HG02970 (cell line): Measurements from ENCODE around the gene DOCK2.

ENCODE experiments used
- ATAC-seq: cut with Tn5 transposase; IDR thresholded peaks from one replicate; pipeline ENCODE4 v1.9.1; 2021; ENCODE audit warnings: mild to moderate bottlenecking, moderate library complexity, moderate number of reproducible peaks; ENCODE audit not compliant: unreplicated experiment, low FRiP score

The DOCK2 gene

DNA sequence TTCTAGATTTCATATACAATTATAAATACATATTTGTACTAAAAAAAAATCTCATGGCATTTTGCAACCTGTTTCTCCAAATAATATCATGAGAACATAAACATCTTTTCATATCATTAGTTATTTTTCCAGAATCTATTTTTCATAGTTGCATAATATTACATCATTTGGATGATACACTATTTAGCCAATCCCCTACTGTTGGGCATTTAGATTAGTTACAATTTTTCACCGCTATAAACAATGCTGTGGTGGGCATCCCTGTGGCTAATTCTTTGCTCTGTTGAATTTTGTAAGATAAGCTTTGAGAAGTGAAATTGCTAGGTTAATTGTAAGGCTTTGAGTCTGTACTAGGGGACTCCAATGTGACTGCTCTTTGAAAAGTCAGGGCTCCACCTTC is 466.4 kb downstream of the DOCK2 start:
- no peak for ATAC-seq

DNA sequence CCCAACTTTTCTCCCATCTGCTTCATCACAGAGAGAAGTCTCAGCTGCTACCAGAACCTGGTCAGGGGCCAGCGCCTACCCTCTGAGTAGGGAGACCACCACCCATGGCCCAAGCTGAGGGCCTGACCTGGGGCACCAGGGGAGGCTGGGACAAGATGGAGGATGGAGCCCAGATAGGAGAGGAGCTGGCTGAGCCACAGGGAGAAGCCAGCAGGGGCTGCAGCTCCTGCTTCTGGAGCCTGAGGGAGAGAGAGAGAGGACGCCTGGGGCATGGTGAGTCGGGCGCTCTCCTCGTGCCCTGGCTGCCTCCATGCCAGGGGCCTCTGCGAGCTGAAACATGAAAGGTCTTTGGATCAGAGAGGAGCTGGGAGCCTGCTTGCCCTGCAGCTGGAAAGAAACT is 467.2 kb downstream of the DOCK2 start:
- no peak for ATAC-seq

DNA sequence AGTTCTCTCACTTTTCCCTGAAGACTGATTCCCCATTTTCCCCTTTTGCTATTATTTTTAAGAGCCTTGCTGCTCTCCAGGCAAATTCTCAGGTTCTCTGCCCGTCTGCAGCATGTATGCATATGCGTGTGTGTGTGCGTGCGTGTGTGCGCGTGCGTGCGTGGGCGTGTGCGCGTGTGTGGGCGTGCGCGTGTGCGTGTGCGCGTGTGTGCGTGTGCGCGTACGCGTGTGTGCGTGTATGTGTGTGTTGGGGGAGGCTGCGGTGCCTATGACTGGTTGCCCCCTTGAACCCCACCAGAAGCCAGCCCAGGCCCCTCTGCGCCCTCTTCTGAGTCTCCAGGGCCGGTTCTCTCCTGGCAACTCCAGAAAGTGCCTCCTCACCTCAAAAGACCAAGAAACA is 467.6 kb downstream of the DOCK2 start:
- no peak for ATAC-seq

DNA sequence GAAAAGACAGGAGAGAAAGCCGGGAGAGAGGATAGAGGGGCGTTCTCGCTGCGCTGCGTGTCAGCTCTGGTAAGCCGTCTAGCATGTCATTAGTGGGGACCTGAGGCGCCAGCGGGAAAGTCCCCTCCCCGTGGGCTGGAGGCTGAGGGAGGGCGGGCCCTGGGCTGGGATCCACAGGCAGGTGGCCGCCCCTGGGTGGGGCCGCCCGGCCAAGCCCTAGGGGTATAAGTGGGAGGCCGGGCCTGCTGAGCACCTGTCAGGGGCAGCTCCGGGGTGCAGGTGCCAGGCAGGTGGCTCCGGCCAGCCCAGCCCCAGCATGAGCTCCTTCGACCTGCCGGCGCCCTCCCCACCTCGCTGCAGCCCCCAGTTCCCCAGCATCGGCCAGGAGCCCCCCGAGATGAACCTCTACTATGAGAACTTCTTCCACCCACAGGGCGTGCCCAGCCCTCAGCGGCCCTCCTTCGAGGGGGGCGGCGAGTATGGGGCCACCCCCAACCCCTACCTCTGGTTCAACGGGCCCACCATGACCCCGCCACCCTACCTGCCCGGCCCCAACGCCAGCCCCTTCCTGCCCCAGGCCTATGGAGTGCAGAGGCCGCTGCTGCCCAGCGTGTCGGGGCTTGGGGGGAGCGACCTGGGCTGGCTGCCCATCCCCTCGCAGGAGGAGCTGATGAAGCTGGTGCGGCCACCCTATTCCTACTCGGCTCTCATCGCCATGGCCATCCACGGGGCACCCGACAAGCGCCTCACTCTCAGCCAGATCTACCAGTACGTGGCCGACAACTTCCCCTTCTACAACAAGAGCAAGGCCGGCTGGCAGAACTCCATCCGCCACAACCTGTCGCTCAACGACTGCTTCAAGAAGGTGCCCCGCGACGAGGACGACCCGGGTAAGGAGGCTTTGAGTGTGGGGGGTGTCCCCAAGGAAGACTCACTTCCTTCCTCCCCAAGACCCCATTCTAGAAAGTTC is 468.9 kb downstream of the DOCK2 start, which contains the start of gene FOXI1:
Gene FOXI1, plus strand, starts transcription at position 256 of the 970 bp plus-strand sequence. Its CDS starts 61 bp downstream, at position 317.
- ATAC-seq: no peak

DNA sequence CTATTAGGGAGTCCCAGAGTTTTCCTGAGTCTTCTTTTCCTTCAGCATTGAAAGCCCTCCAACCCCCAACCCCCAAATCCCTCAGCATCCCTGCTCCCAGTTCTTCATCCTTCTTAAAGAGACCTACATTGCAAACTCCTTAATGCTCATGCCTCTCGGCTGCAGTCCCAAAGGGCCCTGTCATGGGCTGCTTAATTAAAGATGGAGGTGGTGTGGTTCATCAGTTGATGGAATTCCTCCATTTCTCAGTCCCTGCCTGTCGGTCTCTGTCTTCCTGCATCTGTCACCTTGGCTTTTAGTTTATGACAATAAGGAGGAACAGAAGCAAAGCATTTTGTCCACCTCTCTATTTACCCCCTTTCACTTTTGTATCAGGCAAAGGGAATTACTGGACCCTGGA is 470.6 kb downstream of the DOCK2 start:
- ATAC-seq: no peak

DNA sequence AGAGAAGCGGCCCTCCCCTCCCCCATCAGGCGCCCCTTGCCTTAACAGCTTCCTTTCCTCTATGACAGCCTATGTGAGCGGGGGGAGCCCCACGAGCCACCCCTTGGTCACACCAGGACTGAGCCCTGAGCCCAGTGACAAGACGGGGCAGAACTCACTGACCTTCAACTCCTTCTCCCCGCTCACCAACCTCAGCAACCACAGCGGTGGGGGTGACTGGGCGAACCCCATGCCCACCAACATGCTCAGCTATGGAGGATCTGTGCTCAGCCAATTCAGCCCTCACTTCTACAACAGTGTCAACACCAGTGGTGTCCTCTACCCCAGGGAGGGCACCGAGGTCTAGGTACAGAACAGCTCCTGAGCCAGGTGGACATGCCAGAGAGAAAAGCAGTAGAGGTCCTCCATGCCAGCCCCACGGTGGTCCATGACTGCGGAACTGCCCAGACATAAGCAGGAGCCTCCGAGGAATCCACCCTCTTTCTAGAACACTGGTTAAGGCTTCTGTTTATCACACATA is 471.3 kb downstream of the DOCK2 start:
- ATAC-seq: no peak

DNA sequence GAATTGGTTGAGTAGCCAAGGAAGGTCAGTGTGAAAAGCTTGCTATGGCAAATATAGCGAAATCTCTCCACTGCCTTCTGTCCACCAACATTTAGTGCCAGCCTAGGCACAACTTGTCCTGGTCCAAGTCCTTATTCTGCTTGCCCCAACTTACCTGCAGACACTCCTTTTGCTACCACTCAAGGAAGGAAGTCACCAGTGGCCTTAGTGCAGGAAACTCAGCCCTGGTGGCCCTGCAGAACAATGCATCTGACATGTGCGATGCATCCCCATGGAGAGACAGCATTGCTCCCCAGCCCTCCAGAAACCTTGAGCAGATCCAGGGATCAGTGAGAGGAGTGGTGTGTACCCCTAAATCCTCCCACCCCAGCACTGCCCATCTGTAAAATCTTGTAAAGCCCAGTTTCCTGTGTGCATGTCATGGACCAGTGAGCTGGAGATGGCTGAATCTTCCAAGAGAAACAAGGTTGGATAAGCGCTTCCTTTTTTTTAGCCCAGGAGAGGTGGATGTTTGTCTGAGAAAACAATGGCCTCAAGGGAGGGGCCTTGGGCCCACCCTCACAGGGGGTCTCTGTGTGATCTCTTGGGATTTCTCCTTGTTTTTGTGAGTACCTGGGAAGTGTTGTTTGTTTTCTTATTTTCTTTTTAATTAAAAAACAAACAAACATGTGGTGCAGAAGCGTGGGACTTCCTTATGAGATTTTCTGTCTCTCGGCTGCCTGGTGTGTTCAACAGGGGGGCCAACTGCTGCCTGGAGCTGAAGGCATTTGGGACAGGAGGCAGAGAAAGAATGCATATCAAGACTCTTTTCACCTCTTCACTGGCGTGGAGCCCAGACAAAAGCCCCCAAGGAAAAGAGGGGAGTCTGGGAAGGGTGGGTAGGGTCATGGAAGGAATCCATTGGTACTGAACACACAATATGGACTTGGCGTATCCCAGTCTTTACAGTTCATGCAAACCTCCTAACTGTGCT is 472.3 kb downstream of the DOCK2 start:
- no peak for ATAC-seq

DNA sequence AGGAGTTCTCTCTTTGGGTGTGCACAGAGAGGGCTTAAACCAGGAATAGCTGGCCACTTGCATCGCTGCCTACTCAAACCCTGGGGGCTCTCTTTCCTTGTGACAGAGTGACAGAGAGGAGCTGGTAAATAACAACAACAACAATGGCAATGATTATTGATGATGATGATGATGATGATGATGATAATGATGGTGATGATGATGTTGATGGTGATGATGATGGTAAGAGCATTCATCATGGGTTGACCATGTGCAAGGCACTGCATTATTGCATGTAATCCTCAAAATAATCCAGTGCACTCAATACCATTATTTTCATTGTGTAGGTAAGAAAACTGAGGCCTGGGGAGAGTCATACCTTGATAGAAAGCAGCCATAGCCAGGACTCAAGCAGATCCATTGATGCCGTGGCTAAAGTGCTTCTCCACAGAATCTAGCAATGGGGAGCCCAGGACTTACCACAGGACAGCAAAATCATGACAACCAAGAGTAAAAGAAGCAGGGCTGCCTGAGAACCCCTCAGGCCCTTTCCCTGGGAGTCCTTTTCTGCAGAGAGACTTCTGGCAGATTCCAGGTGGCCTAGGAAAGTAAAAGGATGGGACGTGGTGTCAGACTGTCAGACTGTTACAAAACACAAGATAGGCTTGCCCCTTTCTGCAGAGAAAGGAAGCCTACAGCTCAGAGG is 473.5 kb downstream of the DOCK2 start:
- ATAC-seq: no peak

DNA sequence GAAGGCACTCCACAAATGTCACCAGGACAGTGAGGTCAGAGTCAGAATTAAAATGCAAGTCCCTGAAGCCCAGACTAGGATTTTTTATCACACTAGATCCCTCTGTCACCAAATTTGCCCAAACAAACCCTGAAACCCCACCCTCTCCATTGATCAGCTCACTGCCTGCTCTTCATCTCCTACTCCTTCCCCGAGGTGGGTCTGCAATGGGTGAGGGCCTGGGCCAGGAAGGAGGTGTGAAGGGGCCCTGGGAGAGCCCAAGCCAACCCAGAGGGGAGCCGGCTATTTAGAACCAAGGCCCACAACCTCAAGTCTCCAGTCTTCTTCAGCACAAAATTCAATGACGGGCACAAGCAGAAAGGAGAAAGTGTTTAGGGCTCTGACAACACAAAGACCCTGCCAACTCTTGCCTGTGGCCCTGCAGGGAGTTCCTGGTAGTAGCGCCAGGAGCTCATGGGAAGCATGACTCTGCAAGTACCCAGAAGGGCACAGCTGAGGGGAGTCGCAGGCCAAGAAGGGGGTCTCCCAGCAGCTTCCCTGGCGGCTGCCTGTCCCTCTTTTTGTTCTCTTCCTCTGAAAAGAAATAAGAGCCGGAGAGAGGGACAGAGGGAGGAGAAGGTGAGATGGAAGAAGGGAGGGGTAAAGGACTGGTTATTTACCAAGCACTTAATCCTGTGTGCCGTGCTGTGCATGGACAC is 474.2 kb downstream of the DOCK2 start:
- no peak for ATAC-seq

DNA sequence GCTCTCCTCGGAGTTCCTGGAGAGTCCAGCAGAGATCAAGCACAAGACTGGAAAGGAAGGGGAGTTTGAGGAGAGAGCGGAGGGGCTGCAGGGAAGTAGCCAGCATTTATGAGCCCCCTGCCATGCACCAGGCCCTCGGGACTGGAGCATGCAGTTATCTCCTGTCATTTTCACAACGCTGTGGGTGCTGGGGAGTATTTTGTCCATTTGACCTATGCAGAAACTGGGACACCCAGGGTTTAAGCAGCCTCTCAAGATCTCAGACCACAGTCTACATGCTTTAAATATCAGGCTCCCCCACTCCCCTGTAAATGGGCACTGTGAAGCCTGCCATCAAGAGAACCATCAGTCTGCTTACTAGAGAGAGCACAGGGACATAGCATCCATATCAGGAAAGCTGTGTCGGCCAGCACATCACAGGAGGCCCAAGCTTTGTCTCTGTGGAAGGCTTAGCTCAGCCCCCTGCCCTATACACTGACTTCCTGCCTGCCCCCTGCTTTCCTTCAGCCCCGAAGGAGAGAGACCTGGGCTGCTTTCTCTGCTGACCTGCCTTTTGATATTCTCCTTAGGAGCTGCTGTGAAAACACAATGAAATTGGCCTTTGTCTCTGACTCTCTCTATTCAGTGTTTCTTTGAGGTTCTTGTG is 475.9 kb downstream of the DOCK2 start:
- no peak for ATAC-seq

DNA sequence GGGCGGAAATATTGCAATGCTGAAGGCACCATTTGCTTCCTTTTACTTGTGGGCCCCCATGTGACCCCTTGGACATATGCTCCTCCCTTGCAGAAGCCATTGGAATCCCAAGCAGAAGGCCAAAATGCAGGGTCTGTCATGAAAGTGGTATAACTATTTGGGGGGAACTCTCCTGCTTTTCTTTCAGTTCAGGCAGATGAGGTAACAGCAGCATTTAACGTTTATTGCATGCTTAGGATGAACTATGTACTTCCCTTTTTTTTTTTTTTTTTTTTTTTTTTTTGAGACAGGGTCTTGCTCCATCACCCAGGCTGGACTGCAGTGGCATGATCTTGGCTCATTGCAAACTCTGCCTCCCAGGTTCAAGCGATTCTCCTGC is 476.4 kb downstream of the DOCK2 start:
- ATAC-seq: no peak

DNA sequence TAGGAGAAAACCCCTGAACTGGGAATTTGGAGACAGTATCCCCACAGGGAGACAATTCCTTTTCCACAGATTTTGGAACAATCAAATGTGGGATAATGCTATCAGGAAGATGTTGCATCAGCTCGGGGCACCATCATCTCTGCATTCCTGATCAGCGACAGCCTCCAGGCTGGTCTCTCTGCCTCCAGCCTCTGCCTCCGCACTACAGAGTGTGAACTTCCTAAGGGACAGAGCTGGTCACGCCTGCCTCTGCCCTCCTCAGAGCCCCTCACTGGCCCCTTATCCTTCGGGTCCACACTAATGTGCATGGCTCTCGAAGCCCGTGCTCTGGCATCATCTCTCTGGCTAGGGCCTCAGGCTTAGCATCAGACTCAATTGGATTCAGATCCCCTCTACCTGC is 477.2 kb downstream of the DOCK2 start:
- no peak for ATAC-seq

DNA sequence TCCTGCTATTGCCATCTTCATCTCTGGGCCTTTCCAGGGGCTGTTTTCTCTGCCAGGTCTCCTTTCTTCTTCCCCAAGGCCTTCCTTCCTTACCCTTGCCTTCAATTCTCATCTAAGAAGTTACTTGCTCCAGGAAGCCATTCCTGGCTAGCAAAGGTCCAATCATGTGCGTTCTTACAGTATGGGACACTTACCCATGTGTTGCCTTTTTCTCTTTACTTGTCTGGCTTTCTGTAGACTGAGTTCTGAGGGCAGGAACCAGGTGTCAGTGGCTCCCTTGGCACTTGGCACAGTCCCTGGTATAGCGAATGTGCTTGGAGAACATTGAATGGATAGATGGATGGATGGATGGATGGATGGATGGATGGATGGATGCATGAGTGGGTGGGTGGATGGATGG is 478.9 kb downstream of the DOCK2 start:
- ATAC-seq: no peak

DNA sequence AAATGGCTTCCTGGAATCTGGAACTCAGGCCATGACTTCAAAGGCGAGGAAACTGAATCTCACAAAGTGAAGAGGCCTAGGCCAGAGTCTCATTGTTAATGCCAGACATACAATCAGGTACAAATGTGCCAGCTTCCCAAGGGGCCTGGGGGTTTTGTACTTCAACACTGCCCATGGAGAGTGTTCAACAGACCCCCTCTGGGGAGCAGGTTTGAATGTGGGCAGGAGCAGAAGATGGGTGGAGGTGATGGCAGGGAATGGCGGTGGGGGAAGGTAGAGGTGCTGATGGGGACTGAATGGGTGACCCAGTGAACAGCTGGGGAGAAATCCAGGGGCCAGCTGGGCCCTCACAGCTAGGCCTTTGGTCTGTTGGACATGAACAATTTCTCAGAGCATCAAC is 480.7 kb downstream of the DOCK2 start:
- no peak for ATAC-seq

DNA sequence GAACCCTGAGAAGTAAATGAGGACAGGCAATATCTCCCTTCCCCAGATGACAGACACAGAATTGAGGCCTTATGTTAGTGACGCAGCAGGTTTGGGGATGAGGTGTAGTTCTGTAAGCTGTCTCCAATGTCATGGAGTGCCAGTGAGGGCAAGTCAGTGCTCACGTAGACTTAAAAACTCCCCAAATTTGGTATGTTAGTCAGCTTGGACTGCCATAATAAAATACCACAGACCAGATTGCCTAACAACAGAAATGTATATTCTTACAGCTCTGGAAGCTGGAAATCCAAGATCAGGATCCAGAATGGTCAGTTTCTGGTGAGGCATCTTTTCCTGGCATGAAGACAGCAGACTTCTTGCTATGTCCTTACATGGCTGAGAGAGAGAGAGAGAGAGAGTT is 483.5 kb downstream of the DOCK2 start:
- no peak for ATAC-seq

DNA sequence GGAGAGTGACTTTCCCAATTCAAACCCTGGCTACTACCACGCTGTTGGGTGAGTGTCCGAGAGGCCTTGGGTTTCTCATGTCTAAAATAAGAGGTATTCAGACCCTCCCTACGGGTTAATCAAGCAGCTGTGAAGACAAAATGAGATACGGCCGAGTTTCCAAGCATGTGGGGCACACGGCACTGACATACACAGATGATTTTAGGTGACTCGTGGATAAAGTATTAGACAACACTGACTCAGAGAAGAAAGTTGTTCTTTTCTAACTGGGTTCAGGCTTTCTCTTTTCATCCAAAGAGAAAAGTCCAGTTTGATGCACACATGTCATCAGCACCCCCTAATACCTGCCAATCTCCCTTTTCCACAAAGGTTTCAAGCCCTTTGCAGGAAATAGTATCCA is 484.2 kb downstream of the DOCK2 start:
- ATAC-seq: no peak

DNA sequence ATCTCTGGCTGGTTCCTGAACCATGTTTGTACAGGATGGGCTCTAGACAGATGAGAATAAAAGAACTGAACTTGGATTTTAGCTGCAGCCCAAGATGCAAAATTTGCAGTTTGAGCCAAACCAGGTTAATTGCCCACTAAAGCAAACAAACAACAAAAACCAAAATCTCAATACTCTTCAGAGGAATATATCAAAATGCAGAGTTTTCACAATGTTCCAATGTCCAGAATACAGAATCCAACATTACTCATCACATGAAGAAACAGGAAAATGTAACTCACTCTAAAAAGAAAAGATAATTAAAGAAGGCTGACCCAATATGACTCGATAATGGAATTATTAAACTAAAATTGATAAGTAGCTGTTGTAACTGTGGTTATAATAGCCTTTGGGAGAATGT is 489.0 kb downstream of the DOCK2 start:
- ATAC-seq: no peak

DNA sequence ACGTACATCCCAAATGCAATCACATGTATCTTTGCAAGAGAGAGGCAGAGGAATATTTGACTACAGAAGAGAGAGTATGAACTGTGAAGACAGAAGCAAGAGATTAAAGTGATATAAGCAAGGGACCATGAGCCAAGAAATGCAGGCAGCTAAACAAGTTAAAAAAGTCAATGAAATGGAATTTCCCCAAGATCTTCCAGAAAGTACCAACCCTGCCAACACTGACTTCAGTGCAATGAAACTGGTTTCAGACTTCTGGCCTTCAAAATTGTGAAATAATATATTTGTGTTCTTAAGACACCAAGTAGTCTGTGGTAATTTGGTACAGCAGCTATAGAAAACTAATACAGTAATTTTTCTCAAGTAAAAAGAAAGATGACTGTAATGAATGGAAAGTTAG is 489.6 kb downstream of the DOCK2 start:
- ATAC-seq: no peak

DNA sequence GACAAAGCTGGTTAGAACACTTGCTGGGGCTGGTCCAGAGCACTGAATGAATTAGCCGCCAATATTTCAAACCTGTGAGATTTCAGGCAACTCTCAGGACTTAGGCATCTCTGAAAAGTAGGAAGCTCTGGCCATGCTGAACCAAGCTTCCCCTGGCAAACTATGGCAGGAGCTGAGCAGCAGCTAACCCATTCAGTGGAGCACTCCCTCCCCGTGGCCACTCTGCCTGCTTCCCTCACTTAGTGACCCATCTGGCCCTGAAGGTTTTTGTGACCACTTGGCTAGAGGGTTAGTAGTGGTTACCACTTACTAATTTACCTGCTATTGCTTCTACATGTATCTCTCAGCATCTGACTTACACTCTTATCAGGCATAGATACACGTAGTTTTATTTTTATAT is 494.2 kb downstream of the DOCK2 start:
- no peak for ATAC-seq
